Measurements from ENCODE around the gene MRPL1.

MRPL1 gene

GRCh38 chr4:77952457-77952856 lies 89.8 kb downstream of the MRPL1 start:
- Histone ChIP-seq H2AK5ac (ENCODE audit: low read length) (no peak overlapping the region), H3K27ac (ENCODE audit: low read depth, low read length) (no peak overlapping the region), H4K91ac (ENCODE audit: low read depth, low read length) (no peak overlapping the region), H4K8ac (ENCODE audit: low read depth, low read length) (no peak overlapping the region), H3K23ac (ENCODE audit: low read length) (no peak overlapping the region), H3K4me3 (ENCODE audit: low read depth, low read length) (no peak overlapping the region), H3K9me3 (ENCODE audit: insufficient read depth, low read depth, low read length) (no peaks in the 10 kb centered on the region), H3K14ac (ENCODE audit: low read length) (no peak overlapping the region), H2BK12ac (ENCODE audit: low read length) (no peak overlapping the region), H3K36me3 (ENCODE audit: control insufficient read depth in 1 of 2, insufficient read depth in 2 of 2, low read length in 2 of 2) (no peaks in the 10 kb centered on the region), H3K18ac (ENCODE audit: low read length) (no peak overlapping the region), H3K79me2 (ENCODE audit: control insufficient read depth, insufficient read depth, low read length, poor library complexity) (no peaks in the 10 kb centered on the region), H3K27me3 (ENCODE audit: insufficient read depth, low read length) (no peaks in the 10 kb centered on the region), H3K9ac (ENCODE audit: low read length) (no peak overlapping the region), H2AFZ (ENCODE audit: insufficient read depth, low read length, poor library complexity) (no peak overlapping the region), H3K79me1 (ENCODE audit: low read length) (no peaks in the 10 kb centered on the region), H4K12ac (ENCODE audit: low read depth, low read length) (no peak overlapping the region), H3K4ac (ENCODE audit: low read depth, low read length) (no peak overlapping the region), H2BK120ac (ENCODE audit: insufficient read depth, low read length, poor library complexity) (no peak overlapping the region), H3K4me2 (ENCODE audit: low read length) (no peak overlapping the region), H3K4me1 (ENCODE audit: control insufficient read depth in 1 of 2, insufficient read depth in 2 of 2, low read length in 2 of 2) (no peaks in the 10 kb centered on the region), H2BK5ac (ENCODE audit: low read depth, low read length, poor library complexity) (no peak overlapping the region)
- no peak for DNase-seq
- no CpG with 5 or more reads among the region's 5 CpGs for WGBS (ENCODE audit: extremely low coverage, insufficient coverage, insufficient read length)

GRCh38 chr4:77954690-77955089 lies 92.1 kb downstream of the MRPL1 start:
- no peaks in the 10 kb centered on the region for H3K79me2 ChIP-seq (ENCODE audit: control insufficient read depth, insufficient read depth, low read length, poor library complexity)
- H2AK5ac ChIP-seq (ENCODE audit: low read length): no peak overlapping the region
- H3K27me3 ChIP-seq (ENCODE audit: insufficient read depth, low read length): no peaks in the 10 kb centered on the region
- no peak overlapping the region for H4K12ac ChIP-seq (ENCODE audit: low read depth, low read length)
- H3K23ac ChIP-seq (ENCODE audit: low read length): no peak overlapping the region
- no peak overlapping the region for H3K4me2 ChIP-seq (ENCODE audit: low read length)
- H2BK5ac ChIP-seq (ENCODE audit: low read depth, low read length, poor library complexity): no peak overlapping the region
- H3K79me1 ChIP-seq (ENCODE audit: low read length): no peaks in the 10 kb centered on the region
- H3K4me3 ChIP-seq (ENCODE audit: low read depth, low read length): no peak overlapping the region
- H3K9me3 ChIP-seq (ENCODE audit: insufficient read depth, low read depth, low read length): no peaks in the 10 kb centered on the region
- no peaks in the 10 kb centered on the region for H3K4me1 ChIP-seq (ENCODE audit: control insufficient read depth in 1 of 2, insufficient read depth in 2 of 2, low read length in 2 of 2)
- DNase-seq: no peak
- no peak overlapping the region for H4K8ac ChIP-seq (ENCODE audit: low read depth, low read length)
- H3K36me3 ChIP-seq (ENCODE audit: control insufficient read depth in 1 of 2, insufficient read depth in 2 of 2, low read length in 2 of 2): no peaks in the 10 kb centered on the region
- no peak overlapping the region for H2BK12ac ChIP-seq (ENCODE audit: low read length)
- no peak overlapping the region for H3K9ac ChIP-seq (ENCODE audit: low read length)
- no peak overlapping the region for H2AFZ ChIP-seq (ENCODE audit: insufficient read depth, low read length, poor library complexity)
- H2BK120ac ChIP-seq (ENCODE audit: insufficient read depth, low read length, poor library complexity): no peak overlapping the region
- no CpG with 5 or more reads among the region's 3 CpGs for WGBS (ENCODE audit: extremely low coverage, insufficient coverage, insufficient read length)
- H3K18ac ChIP-seq (ENCODE audit: low read length): no peak overlapping the region
- no peak overlapping the region for H4K91ac ChIP-seq (ENCODE audit: low read depth, low read length)
- H3K27ac ChIP-seq (ENCODE audit: low read depth, low read length): no peak overlapping the region
- H3K14ac ChIP-seq (ENCODE audit: low read length): no peak overlapping the region
- no peak overlapping the region for H3K4ac ChIP-seq (ENCODE audit: low read depth, low read length)

- DNase-seq: no peak
- Histone ChIP-seq H3K36me3 (ENCODE audit: control insufficient read depth in 1 of 2, insufficient read depth in 2 of 2, low read length in 2 of 2) (no peaks in the 10 kb centered on the region), H3K27ac (ENCODE audit: low read depth, low read length) (no peak overlapping the region), H3K9me3 (ENCODE audit: insufficient read depth, low read depth, low read length) (no peaks in the 10 kb centered on the region), H3K4me2 (ENCODE audit: low read length) (no peak overlapping the region), H3K9ac (ENCODE audit: low read length) (no peak overlapping the region), H4K12ac (ENCODE audit: low read depth, low read length) (no peak overlapping the region), H3K4me1 (ENCODE audit: control insufficient read depth in 1 of 2, insufficient read depth in 2 of 2, low read length in 2 of 2) (no peaks in the 10 kb centered on the region), H3K27me3 (ENCODE audit: insufficient read depth, low read length) (no peaks in the 10 kb centered on the region), H2AFZ (ENCODE audit: insufficient read depth, low read length, poor library complexity) (no peak overlapping the region), H2BK5ac (ENCODE audit: low read depth, low read length, poor library complexity) (no peak overlapping the region), H3K79me2 (ENCODE audit: control insufficient read depth, insufficient read depth, low read length, poor library complexity) (no peaks in the 10 kb centered on the region), H3K4me3 (ENCODE audit: low read depth, low read length) (no peak overlapping the region), H2BK12ac (ENCODE audit: low read length) (no peak overlapping the region), H4K8ac (ENCODE audit: low read depth, low read length) (no peak overlapping the region), H4K91ac (ENCODE audit: low read depth, low read length) (no peak overlapping the region), H3K79me1 (ENCODE audit: low read length) (no peaks in the 10 kb centered on the region), H3K14ac (ENCODE audit: low read length) (no peak overlapping the region), H3K4ac (ENCODE audit: low read depth, low read length) (no peak overlapping the region), H2AK5ac (ENCODE audit: low read length) (no peak overlapping the region), H3K18ac (ENCODE audit: low read length) (no peak overlapping the region), H3K23ac (ENCODE audit: low read length) (no peak overlapping the region), H2BK120ac (ENCODE audit: insufficient read depth, low read length, poor library complexity) (no peak overlapping the region)
- no CpG with 5 or more reads among the region's 5 CpGs for WGBS (ENCODE audit: extremely low coverage, insufficient coverage, insufficient read length)
These were observed 94.3 kb downstream of the MRPL1 start for GRCh38 chr4:77956917-77957316.

- no peak overlapping the region for H3K4ac ChIP-seq (ENCODE audit: low read depth, low read length)
- no peak overlapping the region for H2BK5ac ChIP-seq (ENCODE audit: low read depth, low read length, poor library complexity)
- H4K91ac ChIP-seq (ENCODE audit: low read depth, low read length): no peak overlapping the region
- no peaks in the 10 kb centered on the region for H3K79me1 ChIP-seq (ENCODE audit: low read length)
- H3K4me2 ChIP-seq (ENCODE audit: low read length): no peak overlapping the region
- H3K36me3 ChIP-seq (ENCODE audit: control insufficient read depth in 1 of 2, insufficient read depth in 2 of 2, low read length in 2 of 2): no peaks in the 10 kb centered on the region
- no peak overlapping the region for H4K8ac ChIP-seq (ENCODE audit: low read depth, low read length)
- no CpG with 5 or more reads among the region's 2 CpGs for WGBS (ENCODE audit: extremely low coverage, insufficient coverage, insufficient read length)
- no peak overlapping the region for H4K12ac ChIP-seq (ENCODE audit: low read depth, low read length)
- no peak overlapping the region for H3K27ac ChIP-seq (ENCODE audit: low read depth, low read length)
- no peak overlapping the region for H3K14ac ChIP-seq (ENCODE audit: low read length)
- H3K23ac ChIP-seq (ENCODE audit: low read length): no peak overlapping the region
- H2BK12ac ChIP-seq (ENCODE audit: low read length): no peak overlapping the region
- no peaks in the 10 kb centered on the region for H3K27me3 ChIP-seq (ENCODE audit: insufficient read depth, low read length)
- no peaks in the 10 kb centered on the region for H3K4me1 ChIP-seq (ENCODE audit: control insufficient read depth in 1 of 2, insufficient read depth in 2 of 2, low read length in 2 of 2)
- no peak for DNase-seq
- no peak overlapping the region for H3K9ac ChIP-seq (ENCODE audit: low read length)
- H2BK120ac ChIP-seq (ENCODE audit: insufficient read depth, low read length, poor library complexity): no peak overlapping the region
- no peaks in the 10 kb centered on the region for H3K9me3 ChIP-seq (ENCODE audit: insufficient read depth, low read depth, low read length)
- H2AK5ac ChIP-seq (ENCODE audit: low read length): no peak overlapping the region
- no peak overlapping the region for H3K18ac ChIP-seq (ENCODE audit: low read length)
- no peak overlapping the region for H2AFZ ChIP-seq (ENCODE audit: insufficient read depth, low read length, poor library complexity)
- no peak overlapping the region for H3K4me3 ChIP-seq (ENCODE audit: low read depth, low read length)
- no peaks in the 10 kb centered on the region for H3K79me2 ChIP-seq (ENCODE audit: control insufficient read depth, insufficient read depth, low read length, poor library complexity)
These were observed 96.3 kb downstream of the MRPL1 start for GRCh38 chr4:77958897-77959296.
